GM13976 (cell line): ENCODE data around the gene CRYZ.
"Not testable (repeated sequence)": the region's sequence is repeated elsewhere in the genome, so short reads cannot be mapped to it uniquely, and the experiment has no call there.

Source experiments
- DNase-seq: peaks from one replicate; pipeline ENCODE4 v3.0.0; 2012; ENCODE audit warnings: low spot score
- in situ Hi-C: fragments of 300-500 bp; cut with MboI; formaldehyde crosslinking; loops from one replicate; pipeline ENCODE4 v1.12.0; 2022; ENCODE audit warnings: low sequenced_read_pairs, mixed read lengths, inconsistent platforms; ENCODE audit not compliant: unreplicated experiment
- TF ChIP-seq, protein P1 (sequence below): IDR thresholded peaks from 2 replicates; pipeline ENCODE4 v1.5.1; 2012; ENCODE audit warnings: borderline replicate concordance, mild to moderate bottlenecking; ENCODE audit not compliant: insufficient read depth; ENCODE audit errors: extremely low read depth, missing control alignments, control extremely low read depth

Gene CRYZ

DNA sequence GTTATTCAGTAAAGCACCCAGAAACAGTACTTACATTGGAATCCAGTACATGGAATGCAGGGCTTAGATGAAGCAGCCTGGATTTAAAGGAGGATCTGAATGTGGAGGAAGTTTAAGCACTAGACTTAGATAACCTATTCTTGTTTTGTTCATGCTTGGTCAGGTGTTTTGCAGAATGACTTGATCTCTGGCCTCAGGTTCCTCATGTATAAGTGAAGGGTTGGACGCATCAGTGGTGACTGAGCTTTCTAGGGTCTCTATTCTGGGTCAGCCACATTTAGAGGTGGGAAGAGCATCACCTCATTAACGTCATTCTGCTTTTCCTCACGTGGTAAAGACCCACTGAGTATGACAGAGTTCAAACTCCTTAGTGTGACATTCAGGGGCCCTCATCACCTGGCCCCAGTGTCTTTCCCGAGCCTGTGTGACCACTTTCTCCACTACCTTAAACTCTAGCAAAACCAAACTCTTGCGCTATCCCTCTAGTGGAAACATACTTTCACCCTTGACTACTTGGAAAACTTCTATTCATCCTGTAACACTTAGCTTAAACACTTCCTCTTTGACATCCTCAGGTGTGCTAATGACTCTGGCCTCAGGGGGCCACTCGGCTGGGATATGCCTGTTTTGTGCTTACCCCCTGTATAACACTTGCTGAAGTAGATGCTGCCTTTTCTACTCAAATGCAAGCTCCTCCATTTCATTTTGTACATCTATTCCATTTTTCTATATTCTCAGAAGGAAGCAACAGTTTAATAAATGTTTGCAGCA is 58.4 kb downstream of the CRYZ start:
- TF ChIP-seq, protein P1, sequence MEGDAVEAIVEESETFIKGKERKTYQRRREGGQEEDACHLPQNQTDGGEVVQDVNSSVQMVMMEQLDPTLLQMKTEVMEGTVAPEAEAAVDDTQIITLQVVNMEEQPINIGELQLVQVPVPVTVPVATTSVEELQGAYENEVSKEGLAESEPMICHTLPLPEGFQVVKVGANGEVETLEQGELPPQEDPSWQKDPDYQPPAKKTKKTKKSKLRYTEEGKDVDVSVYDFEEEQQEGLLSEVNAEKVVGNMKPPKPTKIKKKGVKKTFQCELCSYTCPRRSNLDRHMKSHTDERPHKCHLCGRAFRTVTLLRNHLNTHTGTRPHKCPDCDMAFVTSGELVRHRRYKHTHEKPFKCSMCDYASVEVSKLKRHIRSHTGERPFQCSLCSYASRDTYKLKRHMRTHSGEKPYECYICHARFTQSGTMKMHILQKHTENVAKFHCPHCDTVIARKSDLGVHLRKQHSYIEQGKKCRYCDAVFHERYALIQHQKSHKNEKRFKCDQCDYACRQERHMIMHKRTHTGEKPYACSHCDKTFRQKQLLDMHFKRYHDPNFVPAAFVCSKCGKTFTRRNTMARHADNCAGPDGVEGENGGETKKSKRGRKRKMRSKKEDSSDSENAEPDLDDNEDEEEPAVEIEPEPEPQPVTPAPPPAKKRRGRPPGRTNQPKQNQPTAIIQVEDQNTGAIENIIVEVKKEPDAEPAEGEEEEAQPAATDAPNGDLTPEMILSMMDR, result no peak
- peak; percentile 7 for DNase-seq
- in situ Hi-C loops, result no loop called here

GRCh38 chr1:74673351-74674111 is 59.3 kb downstream of the CRYZ start, which contains the start of gene ERICH3:
Gene ERICH3, minus strand, starts transcription at chr1:74673792. Its CDS starts 273 bp downstream, at chr1:74673519.
- peak; percentile 26 for DNase-seq
- in situ Hi-C loops, result no loop called here
- TF ChIP-seq, protein P1, result no peak

DNA sequence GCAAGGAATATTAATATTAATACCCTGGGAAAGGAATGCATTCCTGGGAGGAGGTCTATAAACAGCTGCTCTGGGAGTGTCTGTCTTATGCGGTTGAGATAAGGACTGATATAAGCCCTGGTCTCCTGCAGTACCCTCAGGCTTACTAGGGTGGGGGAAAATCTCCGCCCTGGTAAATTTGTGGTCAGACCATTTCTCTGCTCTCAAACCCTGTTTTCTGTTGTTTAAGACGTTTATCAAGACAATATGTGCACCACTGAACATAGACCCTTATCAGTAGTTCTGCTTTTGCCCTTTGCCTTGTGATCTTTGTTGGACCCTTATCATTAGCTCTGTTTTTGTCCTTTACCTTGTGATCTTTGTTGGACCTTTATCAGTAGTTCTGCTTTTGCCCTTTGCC is 62.0 kb downstream of the CRYZ start:
- DNase-seq, in situ Hi-C loops: not testable (repeated sequence)
